DMS114 treated with DMSO at 0.1 percent for 48 hours (cell line): ENCODE measurements around the gene FKBP10.

Experiments used
- DNase-seq: peaks from one replicate; lab custom pipeline; 2025; ENCODE audit not compliant: unreplicated experiment; lab: John Stamatoyannopoulos, UW

FKBP10 gene

GRCh38 chr17:41781404-41782110 lies 31.2 kb upstream of the FKBP10 start:
- no peak for DNase-seq

- no peak for DNase-seq
Measured at GRCh38 chr17:41782142-41782541, 30.7 kb upstream of the FKBP10 start.

- DNase-seq: no peak
Measured at GRCh38 chr17:41784207-41784744, 28.5 kb upstream of the FKBP10 start.

- no peak for DNase-seq
Measured at GRCh38 chr17:41785091-41785858, 27.5 kb upstream of the FKBP10 start.

GRCh38 chr17:41785859-41786226 lies 27.0 kb upstream of the FKBP10 start:
- DNase-seq: no peak

- DNase-seq: peak; percentile 97
Measured at GRCh38 chr17:41786227-41787020, 26.4 kb upstream of the FKBP10 start, which contains the start of gene JUP. TSS of gene JUP (minus strand) at chr17:41786711. CDS start at chr17:41771854, 14,857 bp downstream.

GRCh38 chr17:41787021-41787418 lies 25.8 kb upstream of the FKBP10 start:
- no peak for DNase-seq

- DNase-seq: no peak
Measured at GRCh38 chr17:41792845-41793783, 19.7 kb upstream of the FKBP10 start.

GRCh38 chr17:41793784-41794539 lies 18.8 kb upstream of the FKBP10 start:
- DNase-seq: no peak

- DNase-seq: no peak
Measured at GRCh38 chr17:41794540-41794975, 18.2 kb upstream of the FKBP10 start.

- DNase-seq: no peak
Measured at GRCh38 chr17:41796121-41796895, 16.5 kb upstream of the FKBP10 start.

GRCh38 chr17:41797377-41797776 lies 15.4 kb upstream of the FKBP10 start:
- DNase-seq: no peak

- DNase-seq: no peak
Measured at GRCh38 chr17:41799366-41799765, 13.4 kb upstream of the FKBP10 start.

GRCh38 chr17:41800601-41801373 lies 12.0 kb upstream of the FKBP10 start:
- no peak for DNase-seq

GRCh38 chr17:41801374-41802271 lies 11.2 kb upstream of the FKBP10 start:
- peak; percentile 66 for DNase-seq

GRCh38 chr17:41803049-41804020 lies 9.5 kb upstream of the FKBP10 start:
- DNase-seq: no peak
